Prostate gland (tissue), 2 donors: Measurements from ENCODE around the gene NFATC1. TPM values are rescaled to one million over a fixed set of nuclear protein-coding genes. Genes with fewer than 3 reads are reported as not detected.

Experiments
- DNase-seq: peaks from one replicate; pipeline ENCODE4 v3.0.0-alpha.2; 2019; ENCODE audit warnings: low spot score
- H3K27ac ChIP-seq, 2 donors: fragments of 200-600 bp; sonication (generic); 2 replicates each; pipeline ENCODE4 v1.5.1; 2017 to 2019
- H3K27me3 ChIP-seq: fragments of 200-600 bp; sonication (generic); replicated peaks from 2 replicates; pipeline ENCODE4 v1.5.1; 2019; ENCODE audit not compliant: insufficient read depth
- H3K36me3 ChIP-seq, 2 donors: fragments of 200-600 bp; sonication (generic); 1 replicate in 1 of 2; 2 replicates in 1 of 2; pipeline versions ENCODE4 v1.5.1 to v1.8.1; 2017 to 2019
- H3K4me1 ChIP-seq: fragments of 200-600 bp; sonication (generic); replicated peaks from 2 replicates; pipeline ENCODE4 v1.5.1; 2019
- H3K4me3 ChIP-seq, 2 donors: fragments of 200-600 bp; sonication (generic); 2 replicates each; pipeline ENCODE4 v1.5.1; 2017 to 2019
- H3K9me3 ChIP-seq: fragments of 200-600 bp; sonication (generic); 2 replicates; pipeline ENCODE4 v1.5.1; 2017
- POLR2A ChIP-seq: fragments of 450-650 bp; IDR thresholded peaks from one replicate; pipeline ENCODE4 v1.6.1; 2016; ENCODE audit warnings: antibody characterized with exemption, mild to moderate bottlenecking
- POLR2AphosphoS5 ChIP-seq: sonication (generic); formaldehyde crosslinking; IDR thresholded peaks from one replicate; pipeline ENCODE4 v1.6.1; 2017; ENCODE audit warnings: antibody characterized with exemption
- WGBS: methylation state at CpG from one replicate; pipeline ENCODE4 v1.1.5; 2018; 5-methylcytosine and 5-hydroxymethylcytosine counted together
- intact Hi-C: fragments of 100-400 bp; cut with DNase I; formaldehyde crosslinking; loops from one replicate; pipeline ENCODE4 v1.14.2; 2022
- total RNA-seq, 2 donors: library from RNA; depleted of rRNA; stranded (reverse); fragments of >200 nt; gene quantifications; one replicate each; pipeline ENCODE4 v1.1.0, GENCODE V29; 2016
- TF ChIP-seq, protein P1 (sequence below), 4 experiments: fragments of 200-600 bp in 2 of 4; fragments of 450-650 bp in 2 of 4; sonication (generic) in 2 of 4; IDR thresholded peaks; 1 replicate in 3 of 4; 2 replicates in 1 of 4; pipeline ENCODE4 v1.5.1; 2016 to 2019; ENCODE audit warnings: antibody characterized with exemption in 4 of 4, mild to moderate bottlenecking in 2 of 4, moderate library complexity in 2 of 4

Gene NFATC1
- total RNA-seq, 2 donors from 2014 or later = 16.8 to 24.6 TPM

DNA sequence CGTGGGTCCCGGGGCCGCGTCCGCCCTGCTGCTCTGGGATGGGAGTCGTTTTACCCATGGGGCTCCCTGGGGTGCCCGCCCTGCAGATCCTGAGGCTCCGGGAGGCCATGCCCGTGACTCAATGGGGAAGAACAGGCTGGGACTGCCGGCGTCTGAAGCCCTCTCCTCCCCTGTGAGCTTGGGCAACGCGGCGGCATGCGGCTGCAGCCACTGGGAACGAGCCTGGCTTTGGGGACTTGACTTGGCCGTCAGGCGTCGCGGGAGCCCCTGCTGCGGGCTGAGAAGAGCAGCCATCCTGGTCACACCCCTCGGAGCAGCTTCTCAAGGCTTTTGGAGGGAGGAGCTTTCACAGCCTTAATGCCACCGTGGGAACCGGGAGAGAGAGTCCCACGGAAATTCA, 157.0 kb downstream of the NFATC1 start:
- H3K36me3 ChIP-seq = no peaks in the 10 kb centered on the region
- intact Hi-C loops = no loop called here
- DNase-seq = no peak
- H3K27ac ChIP-seq = no peak overlapping the region
- peaks cover 2% of the 10 kb centered on the region for H3K27me3 ChIP-seq
- TF ChIP-seq, protein P1, sequence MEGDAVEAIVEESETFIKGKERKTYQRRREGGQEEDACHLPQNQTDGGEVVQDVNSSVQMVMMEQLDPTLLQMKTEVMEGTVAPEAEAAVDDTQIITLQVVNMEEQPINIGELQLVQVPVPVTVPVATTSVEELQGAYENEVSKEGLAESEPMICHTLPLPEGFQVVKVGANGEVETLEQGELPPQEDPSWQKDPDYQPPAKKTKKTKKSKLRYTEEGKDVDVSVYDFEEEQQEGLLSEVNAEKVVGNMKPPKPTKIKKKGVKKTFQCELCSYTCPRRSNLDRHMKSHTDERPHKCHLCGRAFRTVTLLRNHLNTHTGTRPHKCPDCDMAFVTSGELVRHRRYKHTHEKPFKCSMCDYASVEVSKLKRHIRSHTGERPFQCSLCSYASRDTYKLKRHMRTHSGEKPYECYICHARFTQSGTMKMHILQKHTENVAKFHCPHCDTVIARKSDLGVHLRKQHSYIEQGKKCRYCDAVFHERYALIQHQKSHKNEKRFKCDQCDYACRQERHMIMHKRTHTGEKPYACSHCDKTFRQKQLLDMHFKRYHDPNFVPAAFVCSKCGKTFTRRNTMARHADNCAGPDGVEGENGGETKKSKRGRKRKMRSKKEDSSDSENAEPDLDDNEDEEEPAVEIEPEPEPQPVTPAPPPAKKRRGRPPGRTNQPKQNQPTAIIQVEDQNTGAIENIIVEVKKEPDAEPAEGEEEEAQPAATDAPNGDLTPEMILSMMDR (IDR thresholded peaks at IDR 0.05) = no peak
- TF ChIP-seq POLR2A (no peak), POLR2AphosphoS5 (no peak)
- H3K4me1 ChIP-seq = no peaks in the 10 kb centered on the region
- 84% methylated on average over 25 of the region's 25 CpGs for WGBS
- no peaks in the 10 kb centered on the region for H3K9me3 ChIP-seq
- no peak overlapping the region for H3K4me3 ChIP-seq

DNA sequence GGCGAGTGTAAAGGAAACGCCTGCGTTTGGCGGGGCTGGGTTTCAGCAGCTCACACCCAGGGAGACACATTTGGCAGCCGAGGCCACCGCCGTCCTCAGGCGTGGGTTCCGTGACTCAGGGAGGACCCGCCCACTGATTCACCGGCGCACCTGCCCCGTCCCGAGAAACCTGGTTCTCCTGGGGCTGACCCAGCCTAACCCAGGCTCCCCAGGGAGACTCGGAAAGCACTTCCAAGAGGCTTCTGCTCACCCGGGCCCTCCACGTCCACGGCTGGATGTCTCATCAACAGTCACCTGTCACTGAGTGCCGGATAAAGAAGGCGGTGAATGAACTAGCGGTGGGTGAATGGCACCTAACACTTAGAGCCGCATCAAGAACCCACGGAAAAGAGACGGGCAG, 157.4 kb downstream of the NFATC1 start:
- TF ChIP-seq POLR2AphosphoS5 (no peak), POLR2A (no peak)
- TF ChIP-seq, protein P1 (IDR thresholded peaks at IDR 0.05) = no peak
- H3K4me3 ChIP-seq = no peak overlapping the region
- H3K9me3 ChIP-seq = no peaks in the 10 kb centered on the region
- no peak for DNase-seq
- H3K27ac ChIP-seq = no peak overlapping the region
- intact Hi-C loops = no loop called here
- WGBS = 93% methylated on average over 24 of the region's 24 CpGs
- no peaks in the 10 kb centered on the region for H3K36me3 ChIP-seq
- peaks cover 2% of the 10 kb centered on the region for H3K27me3 ChIP-seq
- no peaks in the 10 kb centered on the region for H3K4me1 ChIP-seq

DNA sequence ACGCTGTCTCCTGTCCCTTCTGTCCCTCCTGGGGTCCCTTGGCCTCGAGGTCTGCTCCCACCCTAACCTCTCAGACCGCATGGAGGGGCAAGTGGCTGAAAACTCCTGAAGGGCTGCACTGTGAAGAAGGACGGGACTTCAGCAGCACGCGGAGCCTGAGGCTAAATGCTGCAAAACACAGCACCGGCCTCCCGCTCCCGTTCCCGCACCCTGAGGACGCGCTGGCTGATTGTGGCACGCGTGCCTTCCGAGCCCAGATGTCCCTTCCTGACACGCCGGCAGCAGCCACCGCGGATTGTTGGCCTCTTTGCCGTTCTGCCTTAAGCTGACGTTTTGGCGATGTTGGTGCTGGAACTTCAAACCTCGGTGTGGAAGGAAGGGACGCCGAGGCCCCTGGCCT, 158.0 kb downstream of the NFATC1 start:
- no peak for TF ChIP-seq POLR2A
- TF ChIP-seq, protein P1 (IDR thresholded peaks at IDR 0.05) = no peak
- no peak for TF ChIP-seq POLR2AphosphoS5
- no peaks in the 10 kb centered on the region for H3K4me1 ChIP-seq
- DNase-seq = no peak
- no peaks in the 10 kb centered on the region for H3K9me3 ChIP-seq
- intact Hi-C loops = no loop called here
- H3K27me3 ChIP-seq = peaks cover 2% of the 10 kb centered on the region
- no peak overlapping the region for H3K27ac ChIP-seq
- 95% methylated on average over 25 of the region's 25 CpGs for WGBS
- no peaks in the 10 kb centered on the region for H3K36me3 ChIP-seq
- H3K4me3 ChIP-seq = no peak overlapping the region

DNA sequence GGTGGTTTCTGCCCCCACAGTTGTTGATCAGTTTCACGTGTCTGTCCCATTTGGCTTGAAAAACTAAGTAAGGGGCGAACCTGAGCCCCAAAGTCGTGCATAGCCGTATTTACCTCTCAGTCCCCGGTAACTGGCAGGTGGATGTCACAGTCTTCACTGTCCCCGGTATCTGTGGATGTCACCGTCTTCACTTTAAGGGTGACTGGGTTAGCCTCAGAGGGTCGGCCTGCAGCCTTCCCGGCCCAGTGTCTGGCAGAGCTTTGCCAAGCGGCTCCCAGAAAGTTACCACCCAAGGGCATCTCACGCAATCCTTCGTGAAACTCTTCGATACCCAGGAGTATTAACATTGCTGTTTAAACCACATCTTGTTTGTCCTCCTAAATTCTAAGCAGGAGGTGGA, 158.6 kb downstream of the NFATC1 start:
- TF ChIP-seq POLR2AphosphoS5 (no peak), POLR2A (no peak)
- TF ChIP-seq, protein P1 (IDR thresholded peaks at IDR 0.05) = no peak
- Histone ChIP-seq H3K27me3 (peaks cover 2% of the 10 kb centered on the region), H3K27ac (no peak overlapping the region), H3K36me3 (no peaks in the 10 kb centered on the region), H3K4me3 (no peak overlapping the region), H3K4me1 (no peaks in the 10 kb centered on the region), H3K9me3 (no peaks in the 10 kb centered on the region)
- DNase-seq = no peak
- intact Hi-C loops = no loop called here
- 93% methylated on average over 13 of the region's 13 CpGs for WGBS

DNA sequence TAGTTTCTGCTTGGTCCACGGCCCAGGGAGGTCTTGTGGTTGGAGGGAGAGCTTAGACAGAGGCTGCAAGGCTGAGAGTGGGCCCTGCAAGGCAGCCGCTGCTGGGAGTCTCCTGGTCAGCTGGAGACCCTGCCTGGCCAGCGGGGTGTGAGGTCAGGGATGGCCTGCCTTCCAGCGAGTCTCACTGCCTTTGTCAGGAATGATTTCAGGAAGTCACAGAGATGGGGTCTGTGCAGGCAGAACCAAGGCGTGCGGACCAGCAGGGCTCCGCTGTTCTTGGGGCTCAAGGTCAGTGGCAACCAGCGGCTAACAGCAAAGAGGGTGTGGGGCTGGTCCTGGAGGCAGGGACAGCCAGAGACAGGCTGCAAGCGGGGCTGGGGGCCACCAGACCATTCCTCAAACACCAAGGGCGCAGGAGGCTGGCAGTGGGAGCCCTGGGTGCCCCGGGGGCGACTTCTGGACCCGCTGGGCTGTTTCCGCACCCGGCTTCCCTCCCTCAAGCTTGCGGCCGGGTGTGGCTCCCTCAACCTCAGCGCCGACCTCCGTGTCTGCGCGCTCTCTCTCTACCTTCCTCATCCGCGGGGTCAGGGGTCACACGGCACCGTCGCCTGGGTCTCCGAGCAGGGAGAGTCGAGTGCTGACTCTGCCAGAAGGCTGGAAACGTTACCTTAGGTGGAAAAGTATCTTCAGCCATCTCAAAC, 159.4 kb downstream of the NFATC1 start:
- intact Hi-C loops = no loop called here
- no peak for TF ChIP-seq POLR2AphosphoS5
- TF ChIP-seq, protein P1 (IDR thresholded peaks at IDR 0.05) = no peak
- no peak for TF ChIP-seq POLR2A
- Histone ChIP-seq H3K36me3 (no peaks in the 10 kb centered on the region), H3K9me3 (no peaks in the 10 kb centered on the region), H3K4me1 (no peaks in the 10 kb centered on the region), H3K27me3 (peaks cover 2% of the 10 kb centered on the region), H3K27ac (no peak overlapping the region), H3K4me3 (no peak overlapping the region)
- WGBS = 87% methylated on average over 28 of the region's 30 CpGs
- DNase-seq = no peak
